Esophagus squamous epithelium (tissue), 4 donors: ENCODE data around the gene SRD5A3.

ENCODE experiments used
- CTCF ChIP-seq, 6 experiments: fragments of 450-650 bp in 4 of 6; fragments of 200-600 bp in 2 of 6; sonication (generic) in 2 of 6; IDR thresholded peaks; one replicate each; pipeline ENCODE4 v1.5.1; 2016 to 2019; ENCODE audit warnings: antibody characterized with exemption in 6 of 6, mild to moderate bottlenecking in 4 of 6, moderate library complexity in 4 of 6
- POLR2A ChIP-seq, 4 donors: fragments of 450-650 bp; IDR thresholded peaks; one replicate each; pipeline ENCODE4 v1.6.1; 2017; ENCODE audit warnings: antibody characterized with exemption in 4 of 4, mild to moderate bottlenecking in 4 of 4, moderate library complexity in 3 of 4

- TF ChIP-seq CTCF (IDR thresholded peaks at IDR 0.05) (no peak), POLR2A (IDR thresholded peaks at IDR 0.05) (no peak)
Measured at GRCh38 chr4:55381502-55381901, 35.5 kb downstream of the SRD5A3 start.
